H9 (cell line): ENCODE results near the gene PTPRN2. TPM values are rescaled to one million over a fixed set of nuclear protein-coding genes. Genes with fewer than 3 reads are reported as not detected.

Experiments
- DNase-seq: peaks from one replicate; pipeline ENCODE4 v3.0.0-alpha.2; 2017
- H2AFZ ChIP-seq: one replicate; pipeline ENCODE4 v1.6.1; 2013; ENCODE audit warnings: mild to moderate bottlenecking, low read length, control low read depth, moderate library complexity
- H2AK5ac ChIP-seq: 2 replicates; pipeline ENCODE4 v1.6.1; 2013; ENCODE audit warnings: low read length, control low read depth, mixed read lengths; ENCODE audit not compliant: insufficient read length
- H2BK120ac ChIP-seq: one replicate; pipeline ENCODE4 v1.6.1; 2013; ENCODE audit warnings: low read depth, mild to moderate bottlenecking, low read length, control low read depth, inconsistent platforms; ENCODE audit not compliant: poor library complexity, severe bottlenecking
- H2BK12ac ChIP-seq: 2 replicates; pipeline ENCODE4 v1.6.1; 2013; ENCODE audit warnings: low read length, control low read depth, mixed read lengths, low read depth; ENCODE audit not compliant: insufficient read length
- H2BK15ac ChIP-seq: 2 replicates; pipeline ENCODE4 v1.6.1; 2013; ENCODE audit warnings: low read depth, low read length, control low read depth
- H2BK20ac ChIP-seq: one replicate; pipeline ENCODE4 v1.6.1; 2013; ENCODE audit warnings: low read depth, mild to moderate bottlenecking, low read length, control low read depth, inconsistent platforms; ENCODE audit not compliant: poor library complexity, severe bottlenecking
- H2BK5ac ChIP-seq: 2 replicates; pipeline ENCODE4 v1.6.1; 2013; ENCODE audit warnings: low read length, control low read depth, mixed read lengths; ENCODE audit not compliant: insufficient read length
- H3K14ac ChIP-seq: 2 replicates; pipeline ENCODE4 v1.6.1; 2013; ENCODE audit warnings: low read length, control low read depth; ENCODE audit not compliant: insufficient read depth
- H3K18ac ChIP-seq: 2 replicates; pipeline ENCODE4 v1.6.1; 2013; ENCODE audit warnings: low read depth, mild to moderate bottlenecking, mixed read lengths, low read length, control low read depth; ENCODE audit not compliant: insufficient read length
- H3K23ac ChIP-seq: 2 replicates; pipeline ENCODE4 v1.6.1; 2013; ENCODE audit warnings: low read length, control low read depth, mixed read lengths, low read depth; ENCODE audit not compliant: insufficient read length
- H3K23me2 ChIP-seq: 2 replicates; pipeline ENCODE4 v1.6.1; 2013; ENCODE audit warnings: low read depth, mild to moderate bottlenecking, mixed read lengths, low read length, control low read depth; ENCODE audit not compliant: insufficient read length, poor library complexity, severe bottlenecking
- H3K27ac ChIP-seq: 2 replicates; pipeline ENCODE4 v1.5.1; 2013; ENCODE audit warnings: low read length, control low read depth, mixed read lengths, low read depth; ENCODE audit not compliant: insufficient read length
- H3K27me3 ChIP-seq: 2 replicates; pipeline ENCODE4 v1.6.1; 2013; ENCODE audit warnings: low read length, control low read depth, inconsistent platforms; ENCODE audit not compliant: insufficient read depth
- H3K4ac ChIP-seq: 2 replicates; pipeline ENCODE4 v1.6.1; 2013; ENCODE audit warnings: low read depth, mild to moderate bottlenecking, control low read depth, inconsistent platforms, low read length, moderate library complexity
- H3K4me1 ChIP-seq: 2 replicates; pipeline ENCODE4 v1.6.1; 2013; ENCODE audit warnings: low read length, control low read depth, inconsistent platforms; ENCODE audit not compliant: insufficient read depth
- H3K4me2 ChIP-seq: 2 replicates; pipeline ENCODE4 v1.6.1; 2013; ENCODE audit warnings: low read length, control low read depth, mixed read lengths; ENCODE audit not compliant: insufficient read length, insufficient read depth
- H3K56ac ChIP-seq: 2 replicates; pipeline ENCODE4 v1.6.1; 2013; ENCODE audit warnings: low read depth, mild to moderate bottlenecking, mixed read lengths, low read length, control low read depth; ENCODE audit not compliant: insufficient read length
- H3K79me1 ChIP-seq: 2 replicates; pipeline ENCODE4 v1.6.1; 2013; ENCODE audit warnings: low read depth, mild to moderate bottlenecking, moderate library complexity, low read length, control low read depth, inconsistent platforms; ENCODE audit not compliant: insufficient read depth, poor library complexity, severe bottlenecking
- H3K79me2 ChIP-seq: 2 replicates; pipeline ENCODE4 v1.6.1; 2013; ENCODE audit warnings: low read length, control low read depth, inconsistent platforms; ENCODE audit not compliant: insufficient read depth
- H3K9ac ChIP-seq: 2 replicates; pipeline ENCODE4 v1.6.1; 2013; ENCODE audit warnings: low read length, control low read depth, mixed read lengths; ENCODE audit not compliant: insufficient read length; ENCODE audit errors: extremely low read depth
- H3K9me3 ChIP-seq: one replicate; pipeline ENCODE4 v1.6.1; 2013; ENCODE audit warnings: low read depth, low read length, inconsistent platforms; ENCODE audit not compliant: control insufficient read depth
- H3T11ph ChIP-seq: one replicate; pipeline ENCODE4 v1.6.1; 2013; ENCODE audit warnings: mild to moderate bottlenecking, low read length, control low read depth, inconsistent platforms
- H4K20me1 ChIP-seq: one replicate; pipeline ENCODE4 v1.6.1; 2013; ENCODE audit not compliant: control insufficient read depth, insufficient read length, insufficient read depth
- H4K5ac ChIP-seq: 2 replicates; pipeline ENCODE4 v1.6.1; 2013; ENCODE audit warnings: low read depth, mild to moderate bottlenecking, mixed read lengths, low read length, control low read depth; ENCODE audit not compliant: insufficient read length
- H4K8ac ChIP-seq: replicated peaks from 2 replicates; pipeline ENCODE4 v1.6.1; 2013; ENCODE audit warnings: low read length, control low read depth, mixed read lengths, low read depth; ENCODE audit not compliant: insufficient read length
- H4K91ac ChIP-seq: 2 replicates; pipeline ENCODE4 v1.6.1; 2013; ENCODE audit warnings: low read depth, mild to moderate bottlenecking, moderate library complexity, mixed read lengths, low read length, control low read depth; ENCODE audit not compliant: insufficient read length
- H3K27ac Mint-ChIP-seq, 3 experiments: 2 replicates in 2 of 3; 3 replicates in 1 of 3; pipeline ENCODE4 v1.8.0; 2020 to 2021; ENCODE audit warnings: mixed read lengths in 3 of 3, mild to moderate bottlenecking in 1 of 3, moderate library complexity in 1 of 3
- H3K27me3 Mint-ChIP-seq: 2 replicates; pipeline ENCODE4 v1.8.0; 2021; ENCODE audit warnings: low read depth, mild to moderate bottlenecking, moderate library complexity, mixed read lengths
- H3K36me3 Mint-ChIP-seq, 3 experiments: 2 replicates in 2 of 3; 3 replicates in 1 of 3; pipeline ENCODE4 v1.8.0; 2020 to 2021; ENCODE audit warnings: low read depth in 3 of 3, mixed read lengths in 3 of 3; ENCODE audit not compliant: insufficient read depth in 1 of 3
- H3K4me1 Mint-ChIP-seq, 2 experiments: 2 replicates each; pipeline ENCODE4 v1.8.0; 2020; ENCODE audit warnings: mixed read lengths in 2 of 2
- H3K4me3 Mint-ChIP-seq, 2 experiments: 2 replicates in 1 of 2; 3 replicates in 1 of 2; pipeline ENCODE4 v1.8.0; 2020 to 2021; ENCODE audit warnings: mild to moderate bottlenecking in 2 of 2, mixed read lengths in 2 of 2, moderate library complexity in 1 of 2
- H3K9me3 Mint-ChIP-seq, 2 experiments: 2 replicates in 1 of 2; 3 replicates in 1 of 2; pipeline ENCODE4 v1.8.0; 2020; ENCODE audit warnings: mild to moderate bottlenecking in 2 of 2, mixed read lengths in 2 of 2, moderate library complexity in 1 of 2
- CTCF ChIP-seq: fragments of 200-600 bp; sonication (generic); conservative IDR thresholded peaks from 3 replicates; pipeline ENCODE4 v1.8.0; 2021; ENCODE audit warnings: antibody characterized with exemption, mild to moderate bottlenecking
- WGBS: extraction: QIAGEN DNeasy Blood & Tissue Kit; methylation state at CpG from one replicate; pipeline ENCODE4 v1.1.7; 2013; ENCODE audit warnings: missing lambda C conversion rate, low lambda C conversion rate, mixed read lengths; ENCODE audit not compliant: insufficient read length; ENCODE audit errors: extremely low coverage; 5-methylcytosine and 5-hydroxymethylcytosine counted together
- total RNA-seq: library from RNA; stranded (reverse); gene quantifications from 2 replicates; pipeline ENCODE4 v1.2.1, GENCODE V29; 2021

PTPRN2 gene
- total RNA-seq, 1 experiment from 2014 or later = 5.2 TPM

DNA sequence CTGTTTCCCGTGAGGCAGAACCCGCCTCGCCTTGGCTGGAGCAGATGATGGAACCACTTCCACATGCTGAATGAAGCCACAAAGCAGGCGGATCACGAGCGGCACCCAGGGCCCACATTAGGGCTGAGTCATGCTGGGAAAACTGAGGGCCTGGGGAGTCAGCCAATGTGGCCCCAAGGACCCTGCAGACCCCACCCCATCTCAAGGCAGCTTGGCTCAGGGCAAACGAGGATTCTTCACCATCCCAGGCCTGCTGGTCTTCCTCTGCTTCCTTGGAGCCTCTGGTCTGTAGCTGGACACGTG, 762.9 kb downstream of the PTPRN2 start:
- H3K27ac Mint-ChIP-seq = no peak overlapping the region; a peak in 1 of 7 replicates

More for the DNA sequence above, 762.9 kb downstream of the PTPRN2 start:
- Histone ChIP-seq H4K91ac (no peak overlapping the region), H2BK12ac (no peak overlapping the region), H2AK5ac (no peak overlapping the region), H3K27ac (no peak overlapping the region), H4K20me1 (no peaks in the 10 kb centered on the region), H3K18ac (no peak overlapping the region), H3K14ac (no peak overlapping the region), H3K79me2 (no peaks in the 10 kb centered on the region), H4K5ac (no peak overlapping the region), H3K4me1 (no peaks in the 10 kb centered on the region), H2BK20ac (no peak overlapping the region), H3K4me2 (no peak overlapping the region), H3T11ph (no peak overlapping the region), H2BK120ac (no peak overlapping the region), H2AFZ (no peak overlapping the region), H3K9me3 (no peaks in the 10 kb centered on the region), H3K23me2 (no peaks in the 10 kb centered on the region), H4K8ac (no peak overlapping the region), H2BK15ac (no peak overlapping the region), H2BK5ac (no peak overlapping the region), H3K9ac (no peak overlapping the region), H3K79me1 (no peaks in the 10 kb centered on the region), H3K56ac (no peak overlapping the region), H3K4ac (no peak overlapping the region), H3K23ac (no peak overlapping the region), H3K27me3 (no peaks in the 10 kb centered on the region)
- peaks cover 8% of the 10 kb centered on the region for H3K27me3 Mint-ChIP-seq
- H3K9me3 Mint-ChIP-seq = peaks cover 0 to 2% of the 10 kb centered on the region in 2 experiments; a peak in 1 of 5 replicates
- WGBS = no CpG with 5 or more reads among the region's 8 CpGs
- peaks cover 4 to 7% of the 10 kb centered on the region in 2 experiments; a peak in 3 of 4 replicates for H3K4me1 Mint-ChIP-seq
- H3K4me3 Mint-ChIP-seq = no peak overlapping the region
- DNase-seq = no peak
- TF ChIP-seq CTCF = no peak
- no peaks in the 10 kb centered on the region; a peak in 1 of 7 replicates for H3K36me3 Mint-ChIP-seq
